Endothelial cell of umbilical vein (primary cell): ENCODE measurements around the gene LCN15. TPM values are rescaled to one million over a fixed set of nuclear protein-coding genes. Genes with fewer than 3 reads are reported as not detected.

Experiments
- BruUV-seq: library from RNA; stranded (reverse); fragments of 400-500 nt; replicated peaks from 2 replicates; lab custom pipeline; 2021; lab: Mats Ljungman, UMichigan
- CTCF ChIA-PET: fragments of 300-600, 350-600 bp; sonication (Branson Sonifier 250); formaldehyde crosslinking; loops from one replicate; lab custom pipeline; 2021; ENCODE audit warnings: antibody characterized with exemption, inconsistent platforms; lab: Charles Lee
- POLR2A ChIA-PET: fragments of 300-600, 350-600 bp; sonication (Branson Sonifier 250); formaldehyde crosslinking; loops from one replicate; lab custom pipeline; 2021; ENCODE audit warnings: antibody characterized with exemption, inconsistent platforms; lab: Charles Lee
- DNase-seq: peaks from one replicate; pipeline ENCODE4 v3.0.0-alpha.2; 2011; ENCODE audit warnings: low read depth, low spot score
- FAIRE-seq: peaks from 2 replicates; lab custom pipeline; 2011; peaks lifted over from hg19 to GRCh38; lab: Jason Lieb, UNC
- H2AFZ ChIP-seq: 2 replicates; pipeline ENCODE4 v1.6.0; 2012; ENCODE audit warnings: low read depth, low read length, control low read depth, inconsistent platforms
- H3K27ac ChIP-seq: 2 replicates; pipeline ENCODE4 v1.5.1; 2011; ENCODE audit warnings: low read depth, mild to moderate bottlenecking, control low read depth, low read length, moderate library complexity; ENCODE audit not compliant: insufficient read depth
- H3K27me3 ChIP-seq, 2 experiments: 2 replicates each; pipeline versions ENCODE4 v1.6.0 to v1.6.1; 2011; ENCODE audit warnings: low read length in 2 of 2, mixed read lengths in 1 of 2; ENCODE audit not compliant: control insufficient read depth in 2 of 2, insufficient read depth in 2 of 2
- H3K36me3 ChIP-seq, 2 experiments: 2 replicates in 1 of 2; 3 replicates in 1 of 2; pipeline ENCODE4 v1.5.1; 2011; ENCODE audit warnings: low read length in 2 of 2, mild to moderate bottlenecking in 1 of 2, moderate library complexity in 1 of 2; ENCODE audit not compliant: control insufficient read depth in 2 of 2, insufficient read depth in 2 of 2; ENCODE audit errors: extremely low read depth in 1 of 2
- H3K4me1 ChIP-seq: 3 replicates; pipeline ENCODE4 v1.5.1; 2011; ENCODE audit warnings: mild to moderate bottlenecking, low read length; ENCODE audit not compliant: control insufficient read depth, insufficient read depth; ENCODE audit errors: extremely low read depth
- H3K4me2 ChIP-seq: 2 replicates; pipeline ENCODE4 v1.6.1; 2011; ENCODE audit warnings: low read length, control low read depth, mixed read lengths; ENCODE audit not compliant: insufficient read depth
- H3K4me3 ChIP-seq, 3 experiments: fragments of 200-600 bp in 1 of 3; sonication (generic), shearing (Covaris generic) in 1 of 3; replicated peaks in 1 of 3; 2 replicates each; pipeline ENCODE4 v1.5.1; 2011 to 2016; ENCODE audit warnings: control low read depth in 3 of 3, low read length in 3 of 3, mild to moderate bottlenecking in 2 of 3, inconsistent platforms in 1 of 3, low read depth in 1 of 3, moderate library complexity in 1 of 3; ENCODE audit not compliant: insufficient read depth in 1 of 3
- H3K79me2 ChIP-seq: 2 replicates; pipeline ENCODE4 v1.6.0; 2012; ENCODE audit warnings: low read length, inconsistent platforms; ENCODE audit not compliant: control insufficient read depth, insufficient read depth
- H3K9ac ChIP-seq: replicated peaks from 2 replicates; pipeline ENCODE3; 2011; ENCODE audit warnings: low read length, control low read depth; ENCODE audit not compliant: insufficient read depth; ENCODE audit errors: extremely low read depth
- H3K9me1 ChIP-seq: replicated peaks from 3 replicates; pipeline ENCODE4 v1.6.0; 2011; ENCODE audit warnings: mild to moderate bottlenecking, low read length; ENCODE audit not compliant: control insufficient read depth, insufficient read depth; ENCODE audit errors: extremely low read depth
- H3K9me3 ChIP-seq: replicated peaks from 2 replicates; pipeline ENCODE4 v1.5.1; 2012; ENCODE audit warnings: low read length, inconsistent platforms; ENCODE audit not compliant: control insufficient read depth, insufficient read depth
- H4K20me1 ChIP-seq: replicated peaks from 2 replicates; pipeline ENCODE3; 2011; ENCODE audit warnings: mild to moderate bottlenecking, low read length; ENCODE audit not compliant: control insufficient read depth, insufficient read depth; ENCODE audit errors: extremely low read depth
- FOS ChIP-seq: IDR thresholded peaks from 2 replicates; pipeline ENCODE4 v1.6.1; 2011; ENCODE audit warnings: mild to moderate bottlenecking, low read length, moderate library complexity, borderline replicate concordance; ENCODE audit not compliant: insufficient read depth
- GATA2 ChIP-seq: IDR thresholded peaks from 2 replicates; pipeline ENCODE4 v1.7.0; 2011; ENCODE audit warnings: low read depth, mild to moderate bottlenecking, moderate library complexity, mixed read lengths, low read length; ENCODE audit not compliant: insufficient read length, insufficient read depth
- JUN ChIP-seq: IDR thresholded peaks from 2 replicates; pipeline ENCODE4 v1.6.1; 2011; ENCODE audit warnings: borderline replicate concordance, low read depth; ENCODE audit not compliant: insufficient read length, insufficient read depth
- MYC ChIP-seq: IDR thresholded peaks from one replicate; pipeline ENCODE4 v1.6.1; 2011; ENCODE audit warnings: mild to moderate bottlenecking, low read depth, low read length
- POLR2A ChIP-seq: IDR thresholded peaks from 2 replicates; pipeline ENCODE4 v1.6.1; 2012; ENCODE audit warnings: low read depth, mild to moderate bottlenecking, control low read depth, low read length
- POLR2AphosphoS5 ChIP-seq: IDR thresholded peaks from 2 replicates; pipeline ENCODE4 v1.6.1; 2012; ENCODE audit warnings: low read depth, mild to moderate bottlenecking, control low read depth, low read length, moderate library complexity; ENCODE audit not compliant: insufficient read depth
- dilution Hi-C: fragments of 300-500 bp; cut with MboI; formaldehyde crosslinking; loops from one replicate; pipeline ENCODE4 v1.15.0; 2019; ENCODE audit warnings: low sequenced_read_pairs; ENCODE audit not compliant: extremely low pct_ligation_motif_present
- intact Hi-C: fragments of 100-400 bp; cut with micrococcal nuclease; formaldehyde crosslinking; loops from one replicate; pipeline ENCODE4 v1.10.0; 2022
- polyA plus RNA-seq, 4 experiments: library from polyadenylated mRNA; depleted of rRNA in 3 of 4; stranded (reverse) in 3 of 4; unstranded in 1 of 4; fragments of >200 nt; gene quantifications; 2 replicates each; pipeline versions ENCODE4 v1.2.1 to v1.2.3, GENCODE V29; 2011 to 2012; ENCODE audit warnings: missing spikeins in 1 of 4
- total RNA-seq: library from RNA; stranded (reverse); gene quantifications from 2 replicates; pipeline ENCODE4 v1.2.3, GENCODE V29; 2021
- TF ChIP-seq, protein P1 (sequence below): IDR thresholded peaks from 2 replicates; pipeline ENCODE4 v1.6.1; 2011; ENCODE audit not compliant: insufficient read depth, insufficient read length
- TF ChIP-seq, protein P2 (sequence below), 2 donors: IDR thresholded peaks; 1 replicate in 1 of 2; 2 replicates in 1 of 2; pipeline ENCODE4 v1.5.1; 2011; ENCODE audit warnings: low read length in 2 of 2, mild to moderate bottlenecking in 2 of 2, moderate library complexity in 2 of 2, control low read depth in 1 of 2, inconsistent platforms in 1 of 2, low read depth in 1 of 2; ENCODE audit not compliant: insufficient read depth in 1 of 2; ENCODE audit errors: extremely low read depth in 1 of 2

Gene LCN15
- total and polyA plus RNA-seq, 2 donors (not counting 3 experiments of a cell fraction or from before 2014, with no cell fraction given), result not detected

GRCh38 chr9:136728080-136728547, 36.2 kb downstream of the LCN15 start:
- Histone ChIP-seq H3K9ac (peak overlapping the region; percentile 69), H3K79me2 (peaks cover 69% of the 10 kb centered on the region), H2AFZ (peak overlapping the region; percentile 69), H3K27ac (peak overlapping the region; percentile 41), H3K27me3 (no peaks in the 10 kb centered on the region), H3K9me1 (no peaks in the 10 kb centered on the region), H3K36me3 (peaks cover 9 to 25% of the 10 kb centered on the region in 2 experiments), H4K20me1 (no peaks in the 10 kb centered on the region), H3K9me3 (no peaks in the 10 kb centered on the region), H3K4me1 (peaks cover 32% of the 10 kb centered on the region), H3K4me2 (peak overlapping the region; percentile 53), H3K4me3 (peak overlapping the region; percentile 11 to 89 (median 70))
- DNase-seq (peak; percentile 84), FAIRE-seq (peak; percentile 66)
- dilution Hi-C loops, result no loop called here
- ChIA-PET POLR2A (interaction anchor here (0.7 to 3.3 kb wide), 7 partner anchors 9 to 48 kb away, joined by 3 to 32 read pairs (median 5); no protein-coding TSS in a partner anchor), CTCF (interaction anchor here (0.6 to 3.6 kb wide), 15 partner anchors 9 to 50 kb away, joined by 3 to 31 read pairs (median 4); partner anchors contain the start of genes LCN10 and LCN8)
- no peak for TF ChIP-seq GATA2
- TF ChIP-seq POLR2A, result peak; percentile 100
- no peak for TF ChIP-seq JUN
- TF ChIP-seq POLR2AphosphoS5, result peak; percentile 100
- peak; percentile 96 for TF ChIP-seq MYC
- TF ChIP-seq, protein P1, sequence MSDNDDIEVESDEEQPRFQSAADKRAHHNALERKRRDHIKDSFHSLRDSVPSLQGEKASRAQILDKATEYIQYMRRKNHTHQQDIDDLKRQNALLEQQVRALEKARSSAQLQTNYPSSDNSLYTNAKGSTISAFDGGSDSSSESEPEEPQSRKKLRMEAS, result peak; percentile 89
- TF ChIP-seq FOS, result no peak
- TF ChIP-seq, protein P2, sequence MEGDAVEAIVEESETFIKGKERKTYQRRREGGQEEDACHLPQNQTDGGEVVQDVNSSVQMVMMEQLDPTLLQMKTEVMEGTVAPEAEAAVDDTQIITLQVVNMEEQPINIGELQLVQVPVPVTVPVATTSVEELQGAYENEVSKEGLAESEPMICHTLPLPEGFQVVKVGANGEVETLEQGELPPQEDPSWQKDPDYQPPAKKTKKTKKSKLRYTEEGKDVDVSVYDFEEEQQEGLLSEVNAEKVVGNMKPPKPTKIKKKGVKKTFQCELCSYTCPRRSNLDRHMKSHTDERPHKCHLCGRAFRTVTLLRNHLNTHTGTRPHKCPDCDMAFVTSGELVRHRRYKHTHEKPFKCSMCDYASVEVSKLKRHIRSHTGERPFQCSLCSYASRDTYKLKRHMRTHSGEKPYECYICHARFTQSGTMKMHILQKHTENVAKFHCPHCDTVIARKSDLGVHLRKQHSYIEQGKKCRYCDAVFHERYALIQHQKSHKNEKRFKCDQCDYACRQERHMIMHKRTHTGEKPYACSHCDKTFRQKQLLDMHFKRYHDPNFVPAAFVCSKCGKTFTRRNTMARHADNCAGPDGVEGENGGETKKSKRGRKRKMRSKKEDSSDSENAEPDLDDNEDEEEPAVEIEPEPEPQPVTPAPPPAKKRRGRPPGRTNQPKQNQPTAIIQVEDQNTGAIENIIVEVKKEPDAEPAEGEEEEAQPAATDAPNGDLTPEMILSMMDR (IDR thresholded peaks at IDR 0.05; ENCODE audit: extremely low read depth in 1 of 2, insufficient read depth in 1 of 2, low read depth in 1 of 2, low read length in 2 of 2), result peak; percentile 96
- BruUV-seq, result no TSS peak
- intact Hi-C loops, result loop anchor here (5.0 kb wide), 1 partner anchor 64 kb away; the partner anchor contains the start of gene TMEM141
